HEK293 (cell line): ENCODE measurements around the gene RASD2.

Experiments used
- CTCF ChIP-seq: fragments of 450-650 bp; formaldehyde crosslinking; IDR thresholded peaks from 2 replicates; pipeline ENCODE4 v1.5.1; 2016; ENCODE audit warnings: missing biosample characterization, missing genetic modification characterization
- EGR2 ChIP-seq: fragments of 450-650 bp; formaldehyde crosslinking; IDR thresholded peaks from 2 replicates; pipeline ENCODE4 v1.5.1; 2016; ENCODE audit warnings: low read depth, missing biosample characterization, missing genetic modification characterization
- REST ChIP-seq: fragments of 450-650 bp; formaldehyde crosslinking; IDR thresholded peaks from 2 replicates; pipeline ENCODE4 v1.5.1; 2016; ENCODE audit warnings: missing biosample characterization, missing genetic modification characterization
- SETDB1 ChIP-seq: IDR thresholded peaks from one replicate; pipeline ENCODE4 v1.6.1; 2017; ENCODE audit warnings: mild to moderate bottlenecking, low read length, moderate library complexity, mixed read lengths; ENCODE audit not compliant: insufficient read length
- YY1 ChIP-seq: fragments of 450-650 bp; formaldehyde crosslinking; IDR thresholded peaks from 2 replicates; pipeline ENCODE4 v1.5.1; 2018; ENCODE audit warnings: missing biosample characterization, missing genetic modification characterization
- ZNF114 ChIP-seq: fragments of 450-650 bp; formaldehyde crosslinking; IDR thresholded peaks from 2 replicates; pipeline ENCODE4 v1.5.0; 2017; ENCODE audit warnings: missing biosample characterization, missing genetic modification characterization
- ZNF274 ChIP-seq, 2 experiments: fragments of 200-500 bp in 1 of 2; fragments of 450-650 bp in 1 of 2; sonication (Bioruptor generic) in 1 of 2; formaldehyde crosslinking in 1 of 2; IDR thresholded peaks; 2 replicates each; pipeline versions ENCODE4 v1.5.1 to v1.6.1; 2014 to 2016; ENCODE audit warnings: borderline replicate concordance in 1 of 2, inconsistent platforms in 1 of 2, low read length in 1 of 2, missing biosample characterization in 1 of 2, missing genetic modification characterization in 1 of 2
- ZNF530 ChIP-seq: fragments of 450-650 bp; formaldehyde crosslinking; IDR thresholded peaks from 2 replicates; pipeline ENCODE4 v1.5.1; 2016; ENCODE audit warnings: low read depth, missing biosample characterization, missing genetic modification characterization
- ZNF610 ChIP-seq: fragments of 450-650 bp; formaldehyde crosslinking; IDR thresholded peaks from 2 replicates; pipeline ENCODE4 v1.5.1; 2016; ENCODE audit warnings: missing biosample characterization, missing genetic modification characterization, borderline replicate concordance

GRCh38 chr22:35568751-35569739 lies 28.4 kb downstream of the RASD2 start:
- TF ChIP-seq CTCF (no peak), ZNF274 (IDR thresholded peaks at IDR 0.05; ENCODE audit: low read length) (no peak), ZNF274 (tag by site-specific recombination; IDR thresholded peaks at IDR 0.05; ENCODE audit: borderline replicate concordance) (no peak), REST (no peak), YY1 (tag by site-specific recombination) (no peak), ZNF610 (no peak), ZNF530 (tag by site-specific recombination) (no peak), EGR2 (tag by site-specific recombination) (no peak), SETDB1 (no peak), ZNF114 (tag by site-specific recombination) (no peak)
